ENCODE data around the gene SPPL2C. TPM values are rescaled to one million over a fixed set of nuclear protein-coding genes. Genes with fewer than 3 reads are reported as not detected.

SPPL2C gene
- total RNA-seq, 1 experiment from 2014 or later, result not detected

DNA sequence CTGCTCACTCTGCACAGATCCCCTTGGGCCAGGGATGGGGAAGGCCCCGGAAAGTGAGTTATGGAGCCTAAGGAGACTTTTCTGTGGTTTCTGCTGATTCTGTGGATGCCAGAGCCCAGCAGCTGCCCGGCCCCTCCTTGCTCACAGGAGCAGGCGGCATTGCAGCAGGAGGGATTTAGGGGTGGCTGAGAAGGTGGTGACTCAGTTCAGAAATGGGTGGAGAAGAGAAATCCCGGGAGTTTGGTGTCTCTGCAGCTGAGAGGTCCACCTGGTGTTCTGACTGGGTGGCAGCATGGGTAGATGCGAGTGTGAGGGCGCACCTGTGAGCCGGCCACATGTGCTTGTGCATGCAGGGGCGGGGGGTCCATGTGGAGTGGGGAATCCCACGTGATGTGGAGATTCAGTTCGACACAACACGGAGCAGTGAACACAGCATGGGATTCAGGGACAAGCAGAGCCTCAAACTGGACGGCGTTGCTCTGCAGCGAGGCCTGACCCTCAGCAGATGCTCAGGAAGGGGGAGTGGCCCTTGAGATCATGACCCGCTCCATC lies 16.0 kb upstream of the SPPL2C start:
- Mint-ChIP-seq H3K36me3 (ENCODE audit: insufficient read depth in 1 of 3, low read depth in 3 of 3) (no peaks in the 10 kb centered on the region), H3K9me3 (no peaks in the 10 kb centered on the region), H3K27ac (no peak overlapping the region; a peak in 1 of 7 replicates), H3K27me3 (ENCODE audit: low read depth) (peaks cover 9% of the 10 kb centered on the region), H3K4me1 (peaks cover 0 to 8% of the 10 kb centered on the region in 2 experiments; a peak in 1 of 4 replicates), H3K4me3 (no peak overlapping the region)
- Histone ChIP-seq H2BK5ac (ENCODE audit: insufficient read length, low read length) (no peak overlapping the region), H2BK120ac (ENCODE audit: low read depth, low read length, poor library complexity, severe bottlenecking) (no peak overlapping the region), H2BK20ac (ENCODE audit: low read depth, low read length, poor library complexity, severe bottlenecking) (no peak overlapping the region), H3K79me1 (ENCODE audit: insufficient read depth, low read depth, low read length, poor library complexity, severe bottlenecking) (no peaks in the 10 kb centered on the region), H2BK15ac (ENCODE audit: low read depth, low read length) (no peak overlapping the region), H4K5ac (ENCODE audit: insufficient read length, low read depth, low read length) (no peak overlapping the region), H3K4me2 (ENCODE audit: insufficient read depth, insufficient read length, low read length) (no peak overlapping the region), H2BK12ac (ENCODE audit: insufficient read length, low read depth, low read length) (no peak overlapping the region), H3K14ac (ENCODE audit: insufficient read depth, low read length) (no peak overlapping the region), H3K27me3 (ENCODE audit: insufficient read depth, low read length) (no peaks in the 10 kb centered on the region), H3K9me3 (ENCODE audit: control insufficient read depth, low read depth, low read length) (no peaks in the 10 kb centered on the region), H2AK5ac (ENCODE audit: insufficient read length, low read length) (no peak overlapping the region), H3K27ac (ENCODE audit: insufficient read length, low read depth, low read length) (no peak overlapping the region), H4K8ac (replicated peaks; ENCODE audit: insufficient read length, low read depth, low read length) (no peak overlapping the region), H3K23ac (ENCODE audit: insufficient read length, low read depth, low read length) (no peak overlapping the region), H3K4ac (ENCODE audit: low read depth, low read length) (no peak overlapping the region), H4K91ac (ENCODE audit: insufficient read length, low read depth, low read length) (no peak overlapping the region), H2AFZ (ENCODE audit: low read length) (no peak overlapping the region), H3K18ac (ENCODE audit: insufficient read length, low read depth, low read length) (no peak overlapping the region), H4K20me1 (ENCODE audit: control insufficient read depth, insufficient read depth, insufficient read length) (no peaks in the 10 kb centered on the region), H3K79me2 (ENCODE audit: insufficient read depth, low read length) (no peaks in the 10 kb centered on the region), H3T11ph (ENCODE audit: low read length) (no peak overlapping the region), H3K4me1 (ENCODE audit: insufficient read depth, low read length) (no peaks in the 10 kb centered on the region), H3K9ac (ENCODE audit: extremely low read depth, insufficient read length, low read length) (no peak overlapping the region), H3K23me2 (ENCODE audit: insufficient read length, low read depth, low read length, poor library complexity, severe bottlenecking) (no peaks in the 10 kb centered on the region), H3K56ac (ENCODE audit: insufficient read length, low read depth, low read length) (no peak overlapping the region)
- TF ChIP-seq, protein P1, sequence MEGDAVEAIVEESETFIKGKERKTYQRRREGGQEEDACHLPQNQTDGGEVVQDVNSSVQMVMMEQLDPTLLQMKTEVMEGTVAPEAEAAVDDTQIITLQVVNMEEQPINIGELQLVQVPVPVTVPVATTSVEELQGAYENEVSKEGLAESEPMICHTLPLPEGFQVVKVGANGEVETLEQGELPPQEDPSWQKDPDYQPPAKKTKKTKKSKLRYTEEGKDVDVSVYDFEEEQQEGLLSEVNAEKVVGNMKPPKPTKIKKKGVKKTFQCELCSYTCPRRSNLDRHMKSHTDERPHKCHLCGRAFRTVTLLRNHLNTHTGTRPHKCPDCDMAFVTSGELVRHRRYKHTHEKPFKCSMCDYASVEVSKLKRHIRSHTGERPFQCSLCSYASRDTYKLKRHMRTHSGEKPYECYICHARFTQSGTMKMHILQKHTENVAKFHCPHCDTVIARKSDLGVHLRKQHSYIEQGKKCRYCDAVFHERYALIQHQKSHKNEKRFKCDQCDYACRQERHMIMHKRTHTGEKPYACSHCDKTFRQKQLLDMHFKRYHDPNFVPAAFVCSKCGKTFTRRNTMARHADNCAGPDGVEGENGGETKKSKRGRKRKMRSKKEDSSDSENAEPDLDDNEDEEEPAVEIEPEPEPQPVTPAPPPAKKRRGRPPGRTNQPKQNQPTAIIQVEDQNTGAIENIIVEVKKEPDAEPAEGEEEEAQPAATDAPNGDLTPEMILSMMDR (conservative IDR thresholded peaks at IDR 0.05), result no peak
- WGBS (ENCODE audit: extremely low coverage, insufficient read length, low lambda C conversion rate), result no CpG with 5 or more reads among the region's 15 CpGs
- no peak for DNase-seq
